Stimulated activated CD4-positive, alpha-beta T cell treated with anti-CD3 and anti-CD28 coated beads, Interleukin-4, amount 100 ng/mL, for 4 hours (primary cell): ENCODE measurements around the gene RPS6KA2.

ENCODE experiments used
- DNase-seq, 2 experiments: peaks; one replicate each; pipeline ENCODE4 v3.0.0-alpha.2; 2020

The RPS6KA2 gene

DNA sequence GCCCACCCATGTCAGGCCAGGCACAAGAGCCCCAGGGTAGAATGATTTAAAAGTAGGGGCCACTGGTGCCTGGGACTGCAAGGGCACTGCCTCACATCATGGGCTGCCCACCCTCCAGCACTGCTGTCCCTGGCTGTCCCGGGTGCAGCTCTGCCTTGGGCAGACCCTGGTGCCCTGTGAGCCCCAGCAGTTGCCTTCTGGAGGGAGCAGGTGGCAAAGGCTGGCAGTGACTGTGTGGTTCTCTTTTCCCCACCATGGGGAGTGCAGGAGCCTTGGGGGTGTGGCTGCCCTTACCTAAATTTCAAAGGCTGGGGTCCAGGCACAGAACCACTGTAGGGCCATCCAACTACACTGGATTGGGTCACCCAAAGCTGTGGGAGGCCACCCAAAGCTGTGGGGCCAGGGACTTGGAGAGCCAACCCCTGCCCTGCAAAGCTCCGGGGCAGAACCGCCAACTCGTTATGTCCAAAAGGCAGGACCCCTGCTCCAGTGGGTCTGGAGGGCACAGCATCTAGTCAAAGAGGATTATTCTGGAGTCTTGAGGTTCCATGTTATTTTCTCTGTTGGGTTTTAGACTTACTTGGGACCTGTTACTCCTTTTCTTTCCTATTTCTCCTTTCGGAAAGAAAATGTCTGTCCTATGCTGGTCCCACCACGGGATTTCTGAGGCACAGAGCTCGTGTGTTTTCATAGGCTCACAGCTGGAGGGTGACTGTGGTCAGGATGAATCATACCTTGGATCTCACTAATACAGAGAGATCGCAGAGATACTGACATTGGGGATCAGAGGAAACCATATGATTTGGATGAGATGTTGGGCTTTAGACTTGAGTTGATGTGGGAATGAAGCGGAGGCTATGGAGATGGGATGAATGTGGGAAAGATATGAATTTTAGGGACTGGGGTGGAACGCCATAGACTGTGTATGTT, 105.9 kb downstream of the RPS6KA2 start:
- DNase-seq, result no peak

DNA sequence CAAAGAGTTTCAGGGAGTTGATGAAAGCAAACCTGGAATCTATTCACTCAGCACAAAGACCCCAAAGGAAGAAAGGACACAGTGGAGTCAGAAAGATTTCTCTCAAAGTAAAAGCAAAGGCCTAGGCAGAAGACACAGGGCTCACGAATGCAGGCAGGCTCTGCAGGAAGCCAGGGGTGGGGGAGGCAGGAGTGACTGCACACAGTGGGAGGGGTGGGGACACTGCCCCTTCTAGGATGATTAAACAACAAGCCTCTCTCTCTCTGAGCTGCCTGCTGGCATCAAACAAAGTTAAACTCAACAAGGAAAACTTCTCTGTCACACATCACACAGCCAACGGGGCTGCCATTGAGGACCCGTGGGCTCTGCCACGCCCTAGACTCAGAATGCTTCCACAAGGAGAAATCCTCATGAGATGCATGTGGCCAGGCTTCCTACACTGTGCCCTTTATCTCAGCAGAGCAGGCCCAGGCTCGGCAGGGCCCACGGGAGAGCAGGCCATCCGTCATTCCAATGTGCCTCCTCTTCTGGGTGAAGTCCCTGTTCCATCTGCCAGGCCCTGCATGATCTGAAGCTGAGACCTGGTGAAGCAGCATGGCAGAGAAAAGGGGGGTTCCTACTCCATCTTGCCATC, 110.7 kb downstream of the RPS6KA2 start:
- no peak for DNase-seq

DNA sequence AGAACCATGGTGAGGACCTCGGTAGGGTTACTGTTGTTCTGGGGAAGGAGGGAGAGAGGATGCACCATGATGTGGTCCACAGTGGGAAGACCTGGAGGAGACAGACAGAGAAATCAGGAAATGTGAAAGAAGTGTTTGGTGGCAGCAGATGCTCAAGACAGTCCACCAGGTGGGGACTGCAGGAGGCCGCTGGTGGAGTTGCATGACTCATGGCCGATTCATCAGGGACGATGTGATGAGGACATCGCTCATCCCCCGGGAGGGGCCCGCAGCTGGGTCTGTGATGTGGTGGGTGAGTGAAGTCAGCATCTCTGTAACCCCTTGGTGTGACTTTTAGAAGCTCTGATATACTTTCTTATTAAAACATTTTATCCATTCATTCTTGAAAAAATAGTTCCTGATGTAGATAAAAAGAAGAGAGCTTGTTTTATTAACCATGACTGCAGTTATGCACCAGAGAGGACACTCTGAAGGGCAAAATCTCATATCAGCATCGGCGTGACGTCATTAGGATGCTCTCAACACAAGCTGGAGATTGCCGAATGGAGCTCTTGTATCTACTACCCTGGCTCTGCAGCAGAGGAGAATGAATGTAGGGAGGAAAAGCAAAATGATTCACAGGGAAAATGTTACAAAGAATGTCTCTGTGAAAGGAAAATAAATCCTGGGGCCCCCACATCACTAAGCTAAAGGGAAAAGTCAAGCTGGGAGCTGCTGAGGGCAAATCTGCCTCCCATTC, 111.8 kb downstream of the RPS6KA2 start:
- peak; percentile 35 to 68 for DNase-seq

DNA sequence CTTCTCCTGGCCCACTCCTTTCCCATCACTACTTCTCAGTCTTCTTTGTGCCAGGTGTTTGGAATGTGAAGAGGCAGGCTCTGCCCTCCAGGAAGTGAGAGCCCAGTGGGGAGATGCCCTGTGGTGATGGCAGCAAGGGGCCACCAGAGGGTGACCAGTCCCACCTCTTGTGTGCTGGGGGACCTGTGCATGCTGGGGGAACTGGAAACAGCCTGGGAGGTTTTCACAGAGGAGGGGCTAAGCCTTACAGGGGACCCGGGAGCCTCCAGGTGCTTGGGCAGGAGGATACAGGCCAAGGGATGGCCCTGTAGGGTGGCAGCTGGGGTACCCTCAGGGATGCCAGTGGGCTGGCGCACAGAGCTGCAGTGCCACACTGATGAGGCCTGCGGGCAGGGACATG, 112.9 kb downstream of the RPS6KA2 start:
- DNase-seq, result no peak

DNA sequence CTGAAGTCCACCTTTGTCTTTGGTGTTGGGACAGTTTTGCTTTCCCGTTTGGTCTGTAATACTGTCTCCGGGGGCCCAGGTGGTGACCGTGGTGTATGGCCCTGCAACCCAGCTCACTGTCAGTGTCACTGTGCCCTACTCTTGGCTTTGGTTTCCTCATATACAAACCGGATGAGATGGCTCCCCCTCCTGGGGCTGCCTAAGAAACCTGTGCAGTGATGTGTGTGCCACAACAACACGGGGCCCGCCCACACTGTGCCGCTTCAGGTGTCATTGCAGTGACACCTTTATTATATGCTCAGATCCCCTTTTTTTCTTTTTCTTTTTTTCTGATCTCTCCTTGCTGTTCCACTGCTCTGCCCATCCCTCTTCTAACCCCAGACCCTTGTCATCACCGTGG, 114.5 kb downstream of the RPS6KA2 start:
- DNase-seq, result peak; percentile 15 to 41

DNA sequence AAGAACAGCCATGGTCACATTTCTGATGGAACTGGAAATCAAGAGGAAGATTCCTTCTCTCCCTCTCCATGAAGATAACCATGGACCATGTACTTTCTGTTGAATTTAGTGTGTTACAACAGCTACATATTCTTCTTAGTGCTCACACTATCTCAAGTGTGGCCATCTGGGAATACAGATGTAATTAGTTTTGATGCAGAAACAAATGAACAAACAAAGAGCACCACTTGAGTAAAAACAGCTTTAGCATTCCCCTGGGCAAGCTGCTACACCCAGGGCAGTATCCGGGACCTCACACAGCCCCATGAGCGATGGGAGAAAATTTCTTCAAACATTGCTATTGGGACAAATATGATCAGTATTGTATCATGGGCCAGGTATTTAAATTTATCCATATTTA, 115.7 kb downstream of the RPS6KA2 start:
- DNase-seq, result no peak

DNA sequence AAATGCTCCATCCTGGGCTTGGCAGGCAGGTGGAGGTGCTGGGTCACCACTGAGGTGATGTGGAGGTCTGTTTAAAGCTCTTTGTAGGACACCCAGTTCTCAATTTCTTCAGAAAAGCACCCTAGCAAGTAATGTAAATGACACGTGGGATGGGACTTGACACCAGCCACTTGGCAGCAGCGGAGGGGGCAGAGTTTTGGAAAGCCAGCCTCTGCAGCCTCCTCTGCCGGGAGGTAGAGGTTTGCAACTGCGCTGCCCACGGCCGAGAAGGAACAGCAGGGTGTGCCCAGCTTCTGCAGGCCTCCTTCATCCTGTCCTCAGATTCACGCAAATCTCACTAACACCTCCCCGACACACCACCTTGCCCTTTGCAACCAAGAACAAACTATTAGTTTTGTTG, 117.9 kb downstream of the RPS6KA2 start:
- no peak for DNase-seq

DNA sequence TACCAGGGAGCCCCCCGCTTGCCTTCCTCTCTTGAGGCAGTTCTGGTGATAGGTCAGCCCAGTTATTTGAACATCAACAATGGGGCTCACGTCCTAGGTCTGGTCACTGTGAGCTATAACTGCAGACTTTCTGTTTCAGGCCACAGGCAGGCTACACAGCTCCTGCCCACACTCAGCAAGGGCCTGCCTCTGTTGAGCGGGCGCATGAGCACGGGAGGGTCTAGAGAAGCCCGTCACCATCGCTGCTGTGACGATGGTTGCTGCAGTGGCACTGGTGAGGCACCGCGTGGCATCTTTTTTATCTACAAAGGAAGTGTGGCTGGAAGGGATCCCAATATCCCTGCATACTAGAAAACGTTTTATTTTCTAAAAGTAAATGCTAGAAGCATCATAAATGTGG, 118.3 kb downstream of the RPS6KA2 start:
- no peak for DNase-seq

DNA sequence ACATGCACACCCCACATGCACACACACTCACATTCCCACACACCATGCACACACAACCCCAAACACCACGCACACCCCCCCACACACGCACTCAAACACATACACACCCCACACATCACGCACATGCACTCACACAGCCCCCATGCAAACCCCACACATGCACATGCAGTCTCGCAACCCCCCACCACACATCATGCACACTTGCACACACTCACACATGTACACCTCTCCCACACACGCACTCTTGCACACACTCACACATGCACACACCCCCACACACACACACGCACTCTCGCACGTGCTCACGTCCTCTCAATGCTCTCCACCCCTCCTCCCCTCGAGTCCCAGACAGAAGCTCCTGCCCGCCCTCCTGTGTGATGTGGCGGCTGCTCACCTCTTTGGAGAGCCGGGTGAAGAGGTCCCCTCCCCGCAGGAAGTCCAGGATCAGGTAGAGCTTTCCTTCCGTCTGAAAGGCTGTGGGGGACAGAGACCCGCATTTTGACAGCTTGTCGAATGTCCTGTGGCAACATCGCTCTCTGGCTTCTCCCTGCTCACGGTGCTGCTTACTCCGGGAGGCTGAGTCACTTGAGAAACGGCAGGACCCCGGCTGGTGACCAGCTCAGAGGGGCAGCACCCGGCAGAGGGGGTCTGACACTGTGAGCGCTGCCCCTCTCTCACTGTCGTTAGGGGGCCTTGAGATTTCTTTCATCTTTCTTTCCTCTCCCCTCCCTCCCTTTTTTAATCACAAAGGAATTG, 119.1 kb downstream of the RPS6KA2 start:
- DNase-seq, result no peak

DNA sequence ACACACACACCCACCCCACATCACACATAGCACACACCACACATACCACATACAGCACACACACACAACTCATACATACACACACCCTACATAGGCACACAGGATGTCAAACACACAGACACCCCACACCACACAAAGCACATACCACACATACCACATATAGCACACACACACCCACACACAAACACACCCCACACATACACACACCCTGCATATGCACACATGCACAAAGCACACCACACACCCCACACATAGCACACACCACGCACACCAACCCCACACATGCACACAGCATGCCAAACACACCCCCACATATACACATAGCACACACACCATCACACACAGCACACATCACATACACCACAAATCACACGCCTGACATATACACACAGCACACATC, 119.7 kb downstream of the RPS6KA2 start:
- DNase-seq, result no peak

DNA sequence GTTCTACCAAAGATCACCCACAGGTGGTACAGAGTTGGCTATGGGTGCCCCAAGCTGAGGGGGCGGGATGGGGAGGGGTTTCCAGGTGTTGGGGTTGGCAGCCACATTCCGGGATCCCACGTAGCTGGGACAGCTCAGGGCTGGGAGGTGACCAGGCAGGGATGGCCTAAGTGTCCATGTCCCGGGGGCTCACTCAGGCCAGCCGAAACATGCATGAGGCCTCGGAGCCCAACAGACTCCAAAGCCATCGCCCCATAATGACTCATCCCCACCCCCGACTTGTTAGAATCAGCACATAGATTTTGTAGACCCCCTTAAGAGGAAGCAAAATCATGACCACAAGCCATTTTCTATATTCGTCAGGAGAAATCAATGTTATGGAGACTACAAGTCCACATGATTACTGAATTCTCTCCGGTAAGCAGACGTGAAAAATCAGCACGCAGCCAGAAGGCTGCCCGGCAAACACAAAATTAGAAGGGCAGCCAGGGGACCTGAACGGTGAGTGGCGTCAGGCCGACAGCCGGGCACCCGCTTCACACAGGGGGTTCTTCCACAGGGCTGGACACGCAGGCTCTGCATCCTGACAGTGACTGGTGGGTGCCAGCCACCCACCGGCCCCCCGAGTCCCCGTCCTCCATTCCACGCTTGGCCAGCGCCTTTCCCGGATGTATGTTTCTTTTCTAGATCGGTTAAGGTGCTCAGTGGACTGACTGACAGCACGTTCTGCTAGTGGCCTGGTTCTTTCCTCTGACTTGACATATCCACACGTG, 121.7 kb downstream of the RPS6KA2 start:
- DNase-seq, result no peak

DNA sequence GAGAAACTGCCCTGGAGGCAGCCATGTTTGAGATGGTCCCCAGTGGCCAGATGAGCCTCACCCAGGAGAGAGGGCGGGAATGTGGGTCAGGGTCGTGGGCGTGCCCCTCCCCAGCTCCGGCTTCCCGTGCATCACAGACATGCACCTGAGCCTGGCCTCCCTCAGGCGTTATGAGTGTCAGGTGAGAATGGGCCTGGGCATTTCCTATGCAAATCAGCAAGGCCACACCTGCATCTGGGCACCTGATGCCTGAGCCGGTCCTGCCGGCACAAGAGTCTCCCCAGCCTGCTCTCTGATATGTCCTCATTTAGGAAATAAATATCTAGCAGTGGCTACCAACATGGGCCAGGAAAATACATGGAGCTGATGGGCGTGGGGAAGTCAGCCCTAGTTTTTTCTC, 123.0 kb downstream of the RPS6KA2 start:
- DNase-seq, result no peak

DNA sequence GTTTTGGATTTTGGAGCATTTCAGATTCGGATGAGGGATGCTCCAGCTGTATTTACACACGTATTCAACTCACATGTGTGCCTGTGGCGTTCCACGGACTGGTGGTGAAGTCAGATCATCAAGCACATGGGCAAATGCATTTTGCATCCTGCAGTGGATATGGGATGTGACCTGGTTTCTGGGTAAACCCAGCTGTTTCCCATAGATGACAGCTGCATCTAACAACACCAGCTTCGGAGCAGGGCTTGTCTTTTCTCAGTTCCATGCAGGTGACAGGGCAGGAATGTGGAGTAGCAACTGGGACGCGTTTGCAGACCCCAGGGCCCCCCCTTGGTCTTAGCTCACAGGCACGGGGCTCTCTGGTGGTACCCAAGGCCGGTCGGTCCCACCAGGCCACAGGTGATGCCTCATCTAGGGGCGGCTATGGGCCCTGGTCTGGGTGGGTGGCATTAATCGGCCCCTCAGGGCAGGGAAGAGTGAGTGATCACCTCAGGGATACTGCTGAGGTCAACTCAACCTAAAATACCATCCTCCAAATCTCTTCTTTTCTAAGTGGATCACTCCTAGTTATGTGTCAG, 123.8 kb downstream of the RPS6KA2 start:
- DNase-seq, result no peak

DNA sequence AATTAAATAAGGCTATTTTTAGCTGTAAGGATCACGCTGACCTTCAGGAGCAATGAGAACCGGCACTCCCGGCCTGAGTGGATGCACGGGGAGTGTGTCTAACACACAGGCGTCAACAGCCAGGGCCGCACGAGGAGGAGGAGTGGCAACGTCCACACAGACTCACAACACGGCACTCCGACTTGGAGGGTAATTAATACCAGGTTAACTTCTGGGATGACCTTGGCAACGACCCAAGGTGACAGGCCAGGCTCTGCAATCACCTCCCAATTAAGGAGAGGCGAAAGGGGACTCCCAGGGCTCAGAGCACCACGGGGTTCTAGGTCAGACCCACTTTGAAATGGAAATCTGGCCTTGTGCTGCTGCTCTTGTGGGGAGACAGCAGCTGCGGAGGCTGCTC, 124.6 kb downstream of the RPS6KA2 start:
- no peak for DNase-seq

DNA sequence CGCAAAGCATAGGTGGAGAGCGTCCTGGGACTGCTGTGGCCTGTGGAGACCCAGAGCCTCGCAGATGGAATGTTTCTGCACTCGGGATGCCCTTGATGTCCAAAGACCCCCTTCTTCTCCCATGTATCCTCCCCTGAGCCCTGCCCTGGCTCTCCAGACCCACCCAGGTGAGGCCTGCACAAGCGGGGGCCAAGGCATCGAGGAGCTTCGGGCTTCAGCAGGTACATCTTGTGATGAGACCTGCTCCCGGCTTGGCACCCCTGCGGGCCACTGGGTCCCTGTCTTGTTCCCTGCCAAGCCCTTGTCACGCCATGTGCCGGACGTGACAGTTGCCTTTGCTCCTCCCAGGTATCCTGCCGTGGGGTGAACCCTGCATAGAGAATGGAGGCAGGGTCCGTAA, 125.8 kb downstream of the RPS6KA2 start:
- no peak for DNase-seq

DNA sequence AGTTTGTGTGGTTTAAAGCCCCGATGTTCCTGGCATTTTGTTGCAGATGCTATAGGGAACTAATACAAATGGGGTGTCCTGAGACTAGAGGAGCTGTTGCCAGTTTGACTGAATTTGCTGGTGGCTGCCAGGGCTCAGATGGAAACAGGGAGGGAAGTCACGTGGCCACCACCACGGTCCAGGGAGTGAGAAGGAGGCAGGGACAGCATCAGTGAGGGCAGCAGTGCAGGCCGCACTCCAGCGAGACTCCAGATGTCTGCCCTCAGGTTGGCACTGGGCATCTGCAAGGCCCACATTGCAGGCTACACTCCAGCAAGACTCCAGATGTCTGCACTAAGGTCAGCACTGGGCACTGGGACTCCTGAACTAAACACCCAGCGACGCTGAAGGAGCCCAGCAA, 126.8 kb downstream of the RPS6KA2 start:
- DNase-seq, result no peak

DNA sequence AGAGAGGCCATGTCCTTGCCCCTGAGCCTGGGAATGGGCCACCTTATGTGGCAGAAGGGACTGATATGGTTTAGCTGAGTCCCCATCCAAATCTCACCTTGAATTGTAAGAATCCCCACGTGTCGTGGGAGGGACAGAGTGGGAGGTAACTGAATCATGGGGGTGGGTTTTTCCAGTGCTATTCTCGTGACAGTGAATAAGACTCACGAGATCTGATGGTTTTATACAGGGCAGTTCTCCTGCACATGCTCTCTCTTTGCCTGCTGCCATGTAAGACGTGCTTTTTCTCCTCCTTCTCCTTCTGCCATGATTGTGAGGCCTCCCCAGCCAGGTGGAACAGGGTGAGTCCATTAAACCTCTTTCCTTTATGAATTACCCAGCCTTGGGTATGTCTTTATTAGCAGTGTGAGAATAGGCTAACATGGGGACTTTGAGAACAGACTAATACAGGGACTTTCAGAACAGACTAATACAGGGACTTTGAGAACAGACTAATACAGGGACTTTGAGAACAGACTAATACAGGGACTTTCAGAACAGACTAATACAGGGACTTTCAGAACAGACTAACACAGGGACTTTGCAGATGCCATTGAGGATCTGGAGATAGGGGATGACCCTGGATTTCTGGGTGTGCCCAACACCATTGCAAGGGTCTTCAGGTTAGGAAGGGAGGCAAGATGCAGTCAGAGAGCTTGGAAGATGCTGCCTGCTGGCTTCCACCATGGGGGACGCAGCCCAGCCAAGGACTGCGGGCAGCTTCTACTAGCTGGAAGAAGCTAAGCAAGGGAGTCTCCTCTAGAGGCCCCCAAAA, 127.5 kb downstream of the RPS6KA2 start:
- peak in 1 of 2 experiments; percentile 16 for DNase-seq

DNA sequence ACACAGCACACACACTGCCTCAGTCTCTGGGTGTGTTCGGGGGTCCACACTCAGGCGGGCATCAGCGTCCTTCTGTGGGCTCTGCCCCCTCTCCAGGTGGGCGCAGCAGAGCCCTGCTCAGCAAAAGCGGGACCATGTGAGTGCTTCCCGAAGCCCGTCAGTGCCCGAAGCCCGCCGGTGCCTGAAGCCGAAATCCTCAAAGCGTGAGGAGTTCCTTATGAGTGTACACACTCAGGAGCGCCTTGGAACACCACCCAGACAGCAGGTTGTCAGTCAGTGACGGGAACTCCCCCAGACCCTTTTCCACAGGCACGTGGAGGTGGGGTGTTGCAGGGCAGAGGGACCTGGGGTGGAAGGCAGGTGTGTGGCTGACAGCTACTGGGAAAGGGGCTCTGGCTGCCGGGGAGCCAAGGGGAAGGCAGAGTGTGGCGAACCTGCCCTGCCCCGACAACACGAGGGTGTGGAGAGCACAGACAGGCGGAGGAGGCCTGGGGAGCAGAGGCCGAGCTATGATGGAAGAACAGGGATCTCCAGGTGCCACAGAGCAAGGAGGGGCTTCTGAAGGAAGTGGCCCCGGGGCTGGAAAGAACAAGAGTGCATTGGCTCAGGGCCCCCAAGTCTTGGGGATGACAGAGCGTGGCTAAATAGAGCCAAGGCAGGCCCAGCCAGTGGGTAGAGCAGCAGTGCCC, 128.2 kb downstream of the RPS6KA2 start:
- DNase-seq, result no peak

DNA sequence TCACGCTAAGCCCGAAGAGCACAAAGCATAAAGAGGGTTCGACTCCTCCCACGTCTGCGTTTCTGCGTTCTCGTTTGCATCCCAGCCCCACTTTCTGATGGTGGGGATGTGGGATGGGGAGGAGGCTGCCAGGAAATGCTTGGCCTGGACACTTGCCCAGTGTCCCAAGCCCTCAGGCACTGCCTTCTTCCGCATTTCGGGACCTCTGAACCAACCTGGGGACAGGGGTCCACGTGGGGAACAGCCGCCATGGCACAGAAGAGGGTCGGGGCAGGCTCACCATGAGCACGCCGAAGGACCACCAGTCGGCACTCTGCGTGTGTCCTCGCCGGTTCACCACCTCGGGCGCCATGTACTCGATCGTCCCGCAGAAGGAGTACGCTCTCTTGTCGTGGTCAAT, 128.8 kb downstream of the RPS6KA2 start:
- no peak for DNase-seq
